ENCODE data around the gene IGSF23. TPM values are rescaled to one million over a fixed set of nuclear protein-coding genes. Genes with fewer than 3 reads are reported as not detected.

The IGSF23 gene
- polyA plus RNA-seq, result under 1 TPM in 1 of 3 donors, not detected in 2; 0.62 TPM

- no peak within 1 kb of the TSS for H3K27ac ChIP-seq (ENCODE audit: low read depth, low read length)
- 83 to 93% (median 85%) methylated on average over 25 of the region's 25 CpGs for WGBS, 3 donors
Observed at GRCh38 chr19:44613295-44614178, at the start of gene IGSF23. Gene IGSF23, plus strand, starts transcription at chr19:44613563. Its CDS starts 83 bp downstream, at chr19:44613646.

- no peak overlapping the region for H3K27ac ChIP-seq (ENCODE audit: low read depth, low read length)
- WGBS, 3 donors, result 31 to 42% (median 40%) methylated on average over 5 of the region's 5 CpGs
Observed at GRCh38 chr19:44566984-44567383, 46.4 kb upstream of the IGSF23 start.

- H3K27ac ChIP-seq (ENCODE audit: low read depth, low read length), result no peak overlapping the region
- 63 to 71% (median 66%) methylated on average over 2 of the region's 2 CpGs for WGBS, 3 donors
Observed at GRCh38 chr19:44567745-44568144, 45.6 kb upstream of the IGSF23 start.

GRCh38 chr19:44570603-44570983 lies 42.8 kb upstream of the IGSF23 start:
- no peak overlapping the region for H3K27ac ChIP-seq (ENCODE audit: low read depth, low read length)
- WGBS, 3 donors, result 35 to 49% (median 48%) methylated on average over 3 of the region's 3 CpGs

GRCh38 chr19:44570984-44571684 lies 42.2 kb upstream of the IGSF23 start:
- 39 to 53% (median 53%) methylated on average over 13 of the region's 13 CpGs for WGBS, 3 donors
- no peak overlapping the region for H3K27ac ChIP-seq (ENCODE audit: low read depth, low read length)

GRCh38 chr19:44571830-44572580 lies 41.4 kb upstream of the IGSF23 start:
- H3K27ac ChIP-seq (ENCODE audit: low read depth, low read length), result no peak overlapping the region
- WGBS, 3 donors, result 75 to 87% (median 81%) methylated on average over 5 of the region's 5 CpGs

GRCh38 chr19:44572581-44572900 lies 40.8 kb upstream of the IGSF23 start:
- H3K27ac ChIP-seq (ENCODE audit: low read depth, low read length), result no peak overlapping the region
- 34 to 73% (median 50%) methylated on average over 4 of the region's 4 CpGs for WGBS, 3 donors

GRCh38 chr19:44573183-44573582 lies 40.2 kb upstream of the IGSF23 start:
- WGBS, 3 donors, result 83 to 93% (median 89%) methylated on average over 4 of the region's 4 CpGs
- no peak overlapping the region for H3K27ac ChIP-seq (ENCODE audit: low read depth, low read length)

- no peak overlapping the region for H3K27ac ChIP-seq (ENCODE audit: low read depth, low read length)
- WGBS, 3 donors, result 54 to 69% (median 66%) methylated on average over 4 of the region's 4 CpGs
Observed at GRCh38 chr19:44573627-44574026, 39.7 kb upstream of the IGSF23 start.

GRCh38 chr19:44574186-44574950 lies 39.0 kb upstream of the IGSF23 start:
- no peak overlapping the region for H3K27ac ChIP-seq (ENCODE audit: low read depth, low read length)
- 77 to 88% (median 85%) methylated on average over 8 of the region's 8 CpGs for WGBS, 3 donors

GRCh38 chr19:44575116-44575700 lies 38.2 kb upstream of the IGSF23 start:
- 83 to 87% (median 85%) methylated on average over 11 of the region's 11 CpGs for WGBS, 3 donors

GRCh38 chr19:44576843-44577565 lies 36.4 kb upstream of the IGSF23 start:
- 60 to 71% (median 60%) methylated on average over 8 of the region's 8 CpGs for WGBS, 3 donors

More at GRCh38 chr19:44575116-44575700, 38.2 kb upstream of the IGSF23 start:
- H3K27ac ChIP-seq (ENCODE audit: low read depth, low read length), result no peak overlapping the region

GRCh38 chr19:44577566-44577874 lies 35.8 kb upstream of the IGSF23 start:
- H3K27ac ChIP-seq (ENCODE audit: low read depth, low read length), result no peak overlapping the region
- 59 to 69% (median 63%) methylated on average over 1 of the region's 1 CpG for WGBS, 3 donors

More at GRCh38 chr19:44576843-44577565, 36.4 kb upstream of the IGSF23 start:
- no peak overlapping the region for H3K27ac ChIP-seq (ENCODE audit: low read depth, low read length)

GRCh38 chr19:44579663-44580365 lies 33.5 kb upstream of the IGSF23 start:
- 87 to 92% (median 91%) methylated on average over 5 of the region's 5 CpGs for WGBS, 3 donors
- H3K27ac ChIP-seq (ENCODE audit: low read depth, low read length), result no peak overlapping the region

- 84 to 87% (median 85%) methylated on average over 11 of the region's 11 CpGs for WGBS, 3 donors
- no peak overlapping the region for H3K27ac ChIP-seq (ENCODE audit: low read depth, low read length)
Observed at GRCh38 chr19:44580366-44580895, 32.9 kb upstream of the IGSF23 start.

GRCh38 chr19:44581288-44581687 lies 32.1 kb upstream of the IGSF23 start:
- H3K27ac ChIP-seq (ENCODE audit: low read depth, low read length), result no peak overlapping the region
- 89 to 96% (median 94%) methylated on average over 2 of the region's 2 CpGs for WGBS, 3 donors
